Ishikawa (cell line): ENCODE results near the gene C1orf50.

Experiments
- CEBPB ChIP-seq: IDR thresholded peaks from 2 replicates; pipeline ENCODE4 v1.6.1; 2012
- EP300 ChIP-seq: IDR thresholded peaks from 2 replicates; pipeline ENCODE4 v1.6.1; 2012; ENCODE audit warnings: borderline replicate concordance
- NFIC ChIP-seq: IDR thresholded peaks from 2 replicates; pipeline ENCODE4 v1.6.1; 2012
- RAD21 ChIP-seq: IDR thresholded peaks from 2 replicates; pipeline ENCODE4 v1.6.1; 2012; ENCODE audit warnings: low read depth
- TCF12 ChIP-seq: IDR thresholded peaks from 2 replicates; pipeline ENCODE4 v1.6.1; 2012; ENCODE audit warnings: low read depth
- TEAD4 ChIP-seq: IDR thresholded peaks from 2 replicates; pipeline ENCODE4 v1.6.1; 2012
- YY1 ChIP-seq: IDR thresholded peaks from 2 replicates; pipeline ENCODE4 v1.6.1; 2012; ENCODE audit warnings: low read depth
- ZBTB7A ChIP-seq: IDR thresholded peaks from 2 replicates; pipeline ENCODE4 v1.6.1; 2012; ENCODE audit warnings: low read depth
- TF ChIP-seq, protein P1 (sequence below): IDR thresholded peaks from 2 replicates; pipeline ENCODE4 v1.6.1; 2012
- TF ChIP-seq, protein P2 (sequence below): IDR thresholded peaks from 2 replicates; pipeline ENCODE4 v1.6.1; 2012; ENCODE audit warnings: low read depth, mild to moderate bottlenecking
- TF ChIP-seq, protein P3 (sequence below): IDR thresholded peaks from 2 replicates; pipeline ENCODE4 v1.6.1; 2012

DNA sequence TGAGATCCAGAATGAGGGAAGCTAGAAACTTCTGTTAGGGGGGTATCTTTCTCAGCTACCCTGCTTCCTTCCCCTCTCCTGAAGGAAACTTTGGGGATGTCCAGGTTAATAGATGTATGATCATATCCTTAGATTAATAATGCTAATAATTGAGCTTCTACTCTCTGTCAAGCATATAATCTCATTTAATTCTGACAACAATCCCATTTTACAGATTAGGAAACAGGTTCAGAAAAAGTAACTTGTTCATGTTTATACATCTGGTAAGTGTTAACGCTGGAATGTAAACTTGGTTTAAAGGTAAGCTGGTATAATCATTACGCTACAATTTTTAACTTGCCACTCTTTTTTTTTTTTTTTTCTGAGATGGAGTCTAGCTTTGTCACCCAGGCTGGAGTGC is 16.0 kb downstream of the C1orf50 start:
- TF ChIP-seq TCF12 (no peak), CEBPB (no peak), TEAD4 (no peak), YY1 (no peak), RAD21 (no peak), NFIC (no peak), EP300 (no peak), ZBTB7A (no peak)
- TF ChIP-seq, protein P1, sequence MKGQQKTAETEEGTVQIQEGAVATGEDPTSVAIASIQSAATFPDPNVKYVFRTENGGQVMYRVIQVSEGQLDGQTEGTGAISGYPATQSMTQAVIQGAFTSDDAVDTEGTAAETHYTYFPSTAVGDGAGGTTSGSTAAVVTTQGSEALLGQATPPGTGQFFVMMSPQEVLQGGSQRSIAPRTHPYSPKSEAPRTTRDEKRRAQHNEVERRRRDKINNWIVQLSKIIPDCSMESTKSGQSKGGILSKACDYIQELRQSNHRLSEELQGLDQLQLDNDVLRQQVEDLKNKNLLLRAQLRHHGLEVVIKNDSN: no peak
- TF ChIP-seq, protein P2, sequence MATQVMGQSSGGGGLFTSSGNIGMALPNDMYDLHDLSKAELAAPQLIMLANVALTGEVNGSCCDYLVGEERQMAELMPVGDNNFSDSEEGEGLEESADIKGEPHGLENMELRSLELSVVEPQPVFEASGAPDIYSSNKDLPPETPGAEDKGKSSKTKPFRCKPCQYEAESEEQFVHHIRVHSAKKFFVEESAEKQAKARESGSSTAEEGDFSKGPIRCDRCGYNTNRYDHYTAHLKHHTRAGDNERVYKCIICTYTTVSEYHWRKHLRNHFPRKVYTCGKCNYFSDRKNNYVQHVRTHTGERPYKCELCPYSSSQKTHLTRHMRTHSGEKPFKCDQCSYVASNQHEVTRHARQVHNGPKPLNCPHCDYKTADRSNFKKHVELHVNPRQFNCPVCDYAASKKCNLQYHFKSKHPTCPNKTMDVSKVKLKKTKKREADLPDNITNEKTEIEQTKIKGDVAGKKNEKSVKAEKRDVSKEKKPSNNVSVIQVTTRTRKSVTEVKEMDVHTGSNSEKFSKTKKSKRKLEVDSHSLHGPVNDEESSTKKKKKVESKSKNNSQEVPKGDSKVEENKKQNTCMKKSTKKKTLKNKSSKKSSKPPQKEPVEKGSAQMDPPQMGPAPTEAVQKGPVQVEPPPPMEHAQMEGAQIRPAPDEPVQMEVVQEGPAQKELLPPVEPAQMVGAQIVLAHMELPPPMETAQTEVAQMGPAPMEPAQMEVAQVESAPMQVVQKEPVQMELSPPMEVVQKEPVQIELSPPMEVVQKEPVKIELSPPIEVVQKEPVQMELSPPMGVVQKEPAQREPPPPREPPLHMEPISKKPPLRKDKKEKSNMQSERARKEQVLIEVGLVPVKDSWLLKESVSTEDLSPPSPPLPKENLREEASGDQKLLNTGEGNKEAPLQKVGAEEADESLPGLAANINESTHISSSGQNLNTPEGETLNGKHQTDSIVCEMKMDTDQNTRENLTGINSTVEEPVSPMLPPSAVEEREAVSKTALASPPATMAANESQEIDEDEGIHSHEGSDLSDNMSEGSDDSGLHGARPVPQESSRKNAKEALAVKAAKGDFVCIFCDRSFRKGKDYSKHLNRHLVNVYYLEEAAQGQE: no peak
- TF ChIP-seq, protein P3, sequence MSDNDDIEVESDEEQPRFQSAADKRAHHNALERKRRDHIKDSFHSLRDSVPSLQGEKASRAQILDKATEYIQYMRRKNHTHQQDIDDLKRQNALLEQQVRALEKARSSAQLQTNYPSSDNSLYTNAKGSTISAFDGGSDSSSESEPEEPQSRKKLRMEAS: no peak
